HG02763 (cell line): ENCODE data around the gene NOP14.
"Not testable (repeated sequence)": the region's sequence is repeated elsewhere in the genome, so short reads cannot be mapped to it uniquely, and the experiment has no call there.

Source experiments
- ATAC-seq: cut with Tn5 transposase; IDR thresholded peaks from one replicate; pipeline ENCODE4 v1.9.1; 2021; ENCODE audit warnings: mild to moderate bottlenecking, moderate library complexity; ENCODE audit not compliant: unreplicated experiment

NOP14 gene

GRCh38 chr4:2963175-2963965 lies at the start of gene NOP14, which contains the start of gene GRK4:
NOP14 (minus strand) TSS chr4:2963406; CDS start chr4:2963319, 87 bp downstream.
GRK4 (plus strand) TSS chr4:2963571; CDS start chr4:2964071, 500 bp downstream.
- ATAC-seq, result peak; percentile 92

- no peak for ATAC-seq
These were observed 48.4 kb upstream of the NOP14 start for GRCh38 chr4:3011456-3012220.

GRCh38 chr4:3010998-3011397 lies 47.8 kb upstream of the NOP14 start:
- no peak for ATAC-seq

- no peak for ATAC-seq
These were observed 47.4 kb upstream of the NOP14 start for GRCh38 chr4:3010577-3010976.

- ATAC-seq, result no peak
These were observed 46.2 kb upstream of the NOP14 start for GRCh38 chr4:3009422-3009821.

GRCh38 chr4:3007724-3008123 lies 44.5 kb upstream of the NOP14 start:
- no peak for ATAC-seq

GRCh38 chr4:2996415-2996814 lies 33.2 kb upstream of the NOP14 start:
- no peak for ATAC-seq

- no peak for ATAC-seq
These were observed 32.5 kb upstream of the NOP14 start for GRCh38 chr4:2995546-2996265.

GRCh38 chr4:2994917-2995316 lies 31.7 kb upstream of the NOP14 start:
- no peak for ATAC-seq

GRCh38 chr4:2991243-2991642 lies 28.0 kb upstream of the NOP14 start:
- no peak for ATAC-seq

- ATAC-seq, result not testable (repeated sequence)
These were observed 20.5 kb upstream of the NOP14 start for GRCh38 chr4:2983715-2984114.

GRCh38 chr4:2982012-2982411 lies 18.8 kb upstream of the NOP14 start:
- no peak for ATAC-seq

GRCh38 chr4:2981256-2981819 lies 18.1 kb upstream of the NOP14 start:
- ATAC-seq, result no peak

- ATAC-seq, result no peak
These were observed 14.2 kb upstream of the NOP14 start for GRCh38 chr4:2977211-2978088.

GRCh38 chr4:2971275-2971674 lies 8.1 kb upstream of the NOP14 start:
- ATAC-seq, result no peak

- no peak for ATAC-seq
These were observed 5.2 kb upstream of the NOP14 start for GRCh38 chr4:2968381-2968780.

GRCh38 chr4:2965262-2965661 lies 2.1 kb upstream of the NOP14 start:
- ATAC-seq, result no peak

- no peak for ATAC-seq
These were observed 1.6 kb upstream of the NOP14 start for GRCh38 chr4:2964706-2965258.

- no peak for ATAC-seq
These were observed 813 bp upstream of the NOP14 start for GRCh38 chr4:2963966-2964471.
